Ecto neural progenitor cell (in vitro differentiated cells): ENCODE data around the gene BTBD3.

Source experiments
- DNase-seq: peaks from one replicate; pipeline ENCODE4 v3.0.0-alpha.2; 2018; ENCODE audit warnings: low spot score

BTBD3 gene

DNA sequence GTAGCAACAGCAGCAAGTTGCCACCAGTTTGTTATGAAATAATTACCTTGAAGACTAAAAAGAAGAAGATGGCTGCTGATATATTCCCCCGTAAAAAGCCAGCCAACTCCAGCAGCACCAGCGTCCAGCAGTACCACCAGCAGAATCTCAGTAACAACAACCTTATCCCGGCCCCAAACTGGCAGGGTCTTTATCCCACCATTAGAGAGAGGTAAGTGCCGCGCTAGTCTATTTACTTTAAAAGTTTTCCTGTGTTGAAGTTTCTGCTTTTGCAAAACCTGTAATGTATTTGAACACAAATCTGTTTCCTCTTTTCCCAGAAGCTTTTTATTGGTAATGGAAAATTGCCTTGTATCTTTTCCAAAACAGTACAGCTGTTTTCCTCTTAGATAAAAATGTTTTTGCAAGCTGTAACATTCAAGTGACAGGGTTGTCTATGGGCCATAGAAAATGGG is 725 bp downstream of the BTBD3 start:
- DNase-seq: no peak

- no peak for DNase-seq
These were observed 1.3 kb downstream of the BTBD3 start for GRCh38 chr20:11918981-11919380.

DNA sequence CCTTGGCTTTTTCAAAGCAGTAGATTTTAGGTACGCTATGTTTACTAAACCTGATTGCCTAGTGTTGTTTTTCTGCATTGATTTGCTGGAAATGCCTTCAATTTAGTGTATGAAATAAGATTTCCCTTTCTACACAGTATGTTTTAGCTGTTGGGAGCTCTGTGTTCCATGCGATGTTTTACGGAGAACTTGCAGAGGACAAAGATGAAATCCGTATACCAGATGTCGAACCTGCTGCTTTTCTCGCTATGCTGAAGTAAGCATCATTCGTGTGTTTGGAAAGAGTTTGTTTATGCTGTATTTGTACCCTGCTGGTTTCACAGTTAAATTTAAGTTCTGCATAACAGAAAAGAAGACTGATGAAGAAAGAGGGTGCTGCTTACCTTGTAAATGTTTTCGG is 1.9 kb downstream of the BTBD3 start:
- DNase-seq: no peak

- no peak for DNase-seq
These were observed 2.4 kb downstream of the BTBD3 start for GRCh38 chr20:11920083-11920482.

GRCh38 chr20:11921321-11921720 is 3.6 kb downstream of the BTBD3 start:
- no peak for DNase-seq

DNA sequence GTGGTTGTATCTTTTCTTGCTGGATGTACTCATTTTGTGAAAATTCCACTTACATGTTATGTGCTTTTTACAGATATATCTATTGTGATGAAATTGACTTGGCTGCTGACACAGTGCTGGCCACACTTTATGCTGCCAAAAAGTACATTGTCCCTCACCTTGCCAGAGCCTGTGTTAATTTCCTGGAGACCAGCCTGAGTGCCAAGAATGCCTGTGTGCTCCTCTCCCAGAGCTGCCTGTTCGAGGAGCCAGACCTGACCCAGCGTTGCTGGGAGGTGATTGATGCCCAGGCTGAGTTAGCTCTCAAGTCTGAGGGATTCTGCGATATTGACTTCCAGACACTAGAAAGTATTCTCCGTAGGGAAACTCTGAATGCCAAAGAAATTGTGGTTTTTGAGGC is 4.9 kb downstream of the BTBD3 start:
- DNase-seq: no peak

DNA sequence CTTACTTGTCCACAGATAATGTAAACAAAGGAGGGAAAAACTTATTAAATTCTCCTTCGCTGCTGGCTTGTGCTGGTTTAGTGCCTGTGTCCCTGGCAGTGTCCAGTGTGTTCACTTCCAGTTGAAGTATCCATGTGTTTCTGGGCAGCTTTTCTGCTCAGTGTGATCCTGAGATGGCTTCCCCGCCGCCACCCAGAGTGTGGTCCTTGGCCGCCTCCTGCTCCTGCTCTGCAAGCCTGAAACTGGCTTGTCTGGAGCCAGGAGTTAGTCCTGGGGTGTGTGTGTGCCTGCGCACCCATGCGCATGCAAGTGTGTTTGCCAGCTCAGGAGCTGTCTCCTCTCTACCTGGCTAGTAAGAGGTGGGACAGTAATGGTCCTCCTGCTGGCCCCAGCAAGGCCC is 7.2 kb downstream of the BTBD3 start:
- DNase-seq: no peak

DNA sequence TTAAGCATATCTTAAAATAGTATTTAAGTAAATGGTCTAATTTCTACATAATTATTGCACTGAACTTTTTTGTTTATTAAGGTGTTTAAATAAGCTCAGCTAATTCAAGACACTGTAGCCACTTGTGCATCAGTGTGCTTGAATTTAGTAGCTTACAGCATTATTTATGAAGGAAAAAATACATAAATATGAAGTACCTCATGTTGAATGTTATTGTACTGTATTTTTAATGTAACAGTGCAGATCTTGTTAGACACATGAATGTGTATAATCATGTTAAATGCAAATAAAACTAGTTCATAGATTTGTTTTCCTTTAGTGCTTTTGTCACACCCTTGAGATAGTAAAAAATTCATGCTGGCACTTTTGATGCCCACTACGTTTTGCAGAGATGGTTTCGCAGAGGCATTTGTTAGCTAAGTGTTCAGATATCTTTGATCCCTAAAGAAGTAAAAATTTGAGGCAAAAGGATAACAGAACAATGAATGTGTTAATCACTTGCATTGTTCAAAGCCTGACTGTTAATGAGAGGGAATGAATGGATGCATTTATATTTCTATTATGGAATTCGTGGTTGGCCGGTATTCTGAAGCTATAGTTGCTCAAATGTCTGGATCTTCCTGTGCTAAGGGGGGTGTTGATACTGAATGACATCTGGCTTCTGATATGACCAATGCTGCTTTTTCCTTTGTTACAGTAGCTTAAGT is 8.8 kb downstream of the BTBD3 start:
- no peak for DNase-seq

DNA sequence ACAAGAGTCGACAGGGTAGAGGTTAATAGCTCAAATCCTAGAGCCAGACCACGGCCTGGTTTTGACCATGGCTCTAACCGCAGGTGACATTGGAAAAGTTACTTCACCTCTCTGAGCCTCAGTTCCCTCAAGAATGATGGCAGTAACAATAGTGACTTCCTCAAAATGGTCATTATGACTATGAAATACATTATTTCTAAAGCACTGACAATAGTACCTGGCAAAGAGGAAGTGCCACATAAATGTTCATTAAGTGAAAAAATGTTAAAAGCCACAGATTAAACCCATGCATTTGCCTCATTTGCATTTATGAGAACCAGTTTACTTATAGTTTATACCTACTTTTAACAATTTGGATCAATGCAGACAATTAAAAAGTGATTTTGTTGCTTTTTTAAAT is 12.3 kb downstream of the BTBD3 start:
- DNase-seq: no peak

- DNase-seq: no peak
These were observed 17.8 kb downstream of the BTBD3 start for GRCh38 chr20:11935212-11936154.

GRCh38 chr20:11936157-11936556 is 18.5 kb downstream of the BTBD3 start:
- DNase-seq: no peak

- DNase-seq: no peak
These were observed 19.5 kb downstream of the BTBD3 start for GRCh38 chr20:11937230-11937629.

DNA sequence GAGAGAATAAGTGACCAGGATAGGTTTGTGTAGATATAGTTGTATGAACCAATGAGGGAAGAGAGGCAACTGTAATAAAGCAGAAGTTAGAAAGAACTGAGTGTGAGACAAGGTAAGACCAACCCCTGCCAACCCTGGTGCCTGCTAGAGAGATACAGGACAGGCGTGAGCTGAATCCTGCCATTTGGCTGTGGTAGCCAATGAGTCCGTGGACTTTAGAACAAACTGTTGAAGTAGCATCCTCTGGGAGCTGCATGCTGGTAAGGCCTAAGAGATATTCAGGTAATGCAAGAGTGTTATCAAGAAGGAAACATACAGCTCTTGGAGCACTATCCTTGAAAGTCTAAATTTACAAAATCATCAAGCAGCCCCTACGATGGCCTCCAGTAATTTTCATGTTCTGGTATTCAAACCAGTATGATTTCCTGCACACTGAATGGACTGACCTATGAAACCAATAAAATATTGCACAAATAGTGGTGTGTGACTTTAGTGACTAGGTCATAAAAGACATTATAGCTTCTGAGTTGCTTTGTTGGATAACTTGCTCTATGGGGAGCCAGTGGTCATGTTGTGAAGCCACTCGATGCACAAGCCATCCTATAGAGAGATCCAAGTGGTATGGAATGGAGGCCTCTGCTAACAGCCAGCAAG is 24.0 kb downstream of the BTBD3 start:
- no peak for DNase-seq

DNA sequence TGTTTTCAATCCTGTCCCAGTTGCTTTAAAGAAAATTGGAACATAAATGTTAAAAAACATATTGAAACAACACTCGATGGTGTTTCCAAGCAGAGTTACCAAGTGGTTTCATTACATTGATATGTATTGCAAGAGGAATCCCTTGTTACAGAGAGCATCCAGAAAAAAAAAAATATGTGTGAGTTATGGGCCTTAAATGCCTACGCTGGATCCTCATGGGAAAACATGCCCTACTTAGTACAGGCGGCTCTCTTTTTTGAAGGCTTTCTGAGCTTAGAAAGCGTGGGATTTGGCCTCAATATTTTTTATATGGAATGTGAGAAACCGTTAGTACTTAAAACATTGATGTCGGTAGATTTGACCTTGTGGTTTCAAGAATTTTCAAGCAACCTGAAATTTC is 26.1 kb downstream of the BTBD3 start:
- DNase-seq: no peak

DNA sequence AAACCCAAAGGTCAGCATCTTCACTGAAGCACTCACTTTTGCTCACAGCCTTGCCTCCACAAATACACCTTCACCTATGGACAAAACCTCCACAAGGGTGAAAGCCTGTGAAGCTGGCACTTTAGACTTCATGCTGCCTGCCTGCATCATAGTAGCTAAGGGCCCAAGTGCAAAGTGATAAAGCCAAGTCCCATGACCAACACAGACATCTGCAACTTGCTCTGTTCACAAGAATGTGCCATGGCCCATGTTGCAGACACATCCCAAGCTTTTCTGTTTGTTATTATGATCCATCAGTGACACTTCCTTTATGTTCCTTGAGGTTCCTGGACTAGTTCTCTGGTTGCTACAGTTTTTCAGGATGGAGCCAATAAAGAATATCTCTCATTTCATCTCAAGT is 31.1 kb downstream of the BTBD3 start:
- no peak for DNase-seq

GRCh38 chr20:11949711-11950110 is 32.0 kb downstream of the BTBD3 start:
- DNase-seq: no peak

DNA sequence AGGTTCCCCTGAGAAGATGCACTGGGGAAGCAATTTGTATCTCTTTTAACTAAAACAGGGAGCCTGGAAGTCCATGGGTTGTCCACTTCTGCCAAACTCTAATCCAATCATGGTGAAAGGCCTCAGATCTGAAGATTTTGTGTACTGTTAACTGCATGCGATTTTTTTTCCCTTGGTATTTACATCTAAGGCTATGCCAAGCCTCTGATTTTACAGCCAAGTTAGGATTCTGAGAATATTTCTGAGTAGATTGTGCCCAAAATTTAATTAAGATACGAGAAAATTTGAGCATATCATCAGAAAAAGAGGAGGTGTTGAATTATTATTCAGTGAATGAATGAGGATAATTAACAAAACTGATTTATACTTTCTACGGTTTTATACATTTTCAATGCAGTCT is 34.0 kb downstream of the BTBD3 start:
- no peak for DNase-seq

- no peak for DNase-seq
These were observed 34.9 kb downstream of the BTBD3 start for GRCh38 chr20:11952639-11953038.

DNA sequence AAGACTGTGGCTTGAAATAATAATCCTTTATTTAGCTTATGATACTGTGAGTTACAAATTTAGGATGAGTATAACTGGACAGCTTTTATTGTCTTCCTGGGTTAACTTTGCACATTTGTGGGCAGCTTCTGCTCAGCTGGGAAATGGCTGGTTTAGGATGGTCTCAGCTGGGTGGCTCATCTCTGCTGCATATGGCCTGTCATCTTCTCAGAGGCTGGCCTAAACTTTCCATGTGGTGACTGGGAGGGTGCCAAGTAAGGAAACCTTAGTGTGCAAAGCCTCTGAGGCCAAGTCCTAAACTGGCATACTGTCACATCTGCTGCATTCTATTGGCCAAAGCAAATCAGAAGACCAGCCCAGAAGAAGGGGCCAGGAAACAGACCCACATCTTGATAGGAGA is 40.2 kb downstream of the BTBD3 start:
- DNase-seq: no peak

DNA sequence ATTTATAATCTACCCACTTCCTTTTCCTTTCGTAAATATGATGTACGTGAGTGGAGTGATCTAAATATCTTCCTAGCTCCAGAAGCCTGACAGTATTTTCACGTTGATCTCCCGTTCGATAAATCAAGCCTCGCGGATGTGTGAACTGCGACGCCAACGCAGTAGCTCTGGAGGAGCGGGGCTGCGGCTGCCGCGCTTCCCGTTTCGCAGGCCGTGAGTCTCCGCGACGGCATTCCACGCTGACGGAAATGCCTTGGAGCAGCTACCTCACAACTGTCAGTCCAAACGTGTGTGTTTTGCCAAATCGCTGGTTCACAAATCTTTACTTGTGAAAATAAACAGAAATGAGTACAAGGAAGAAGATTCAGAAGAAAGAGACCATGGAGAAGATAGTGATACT is 41.2 kb downstream of the BTBD3 start:
- DNase-seq: no peak

GRCh38 chr20:11965602-11966001 is 47.9 kb downstream of the BTBD3 start:
- no peak for DNase-seq

- DNase-seq: no peak
These were observed 48.5 kb downstream of the BTBD3 start for GRCh38 chr20:11966186-11966585.
